ENCODE data around the gene PGRMC2.

GRCh38 chr4:128311659-128312403 is 24.2 kb upstream of the PGRMC2 start:
- TF ChIP-seq CREB5 (CRISPR knock-in tag; IDR thresholded peaks at IDR 0.05; ENCODE audit: low read depth), result no peak
- TF ChIP-seq ARNTL (CRISPR knock-in tag; IDR thresholded peaks at IDR 0.05; ENCODE audit: borderline replicate concordance, low read depth), result no peak
- TF ChIP-seq BACH2 (CRISPR knock-in tag; IDR thresholded peaks at IDR 0.05; ENCODE audit: borderline replicate concordance), result no peak
- no peak for TF ChIP-seq ZNF70 (CRISPR knock-in tag; IDR thresholded peaks at IDR 0.05)
